HEK293 (cell line): ENCODE measurements around the gene HEXIM1.

Experiments used
- BCL11A ChIP-seq: fragments of 450-650 bp; formaldehyde crosslinking; IDR thresholded peaks from 2 replicates; pipeline ENCODE4 v1.5.1; 2016; ENCODE audit warnings: low read depth, missing biosample characterization, missing genetic modification characterization
- BCL11B ChIP-seq: fragments of 450-650 bp; formaldehyde crosslinking; IDR thresholded peaks from 2 replicates; pipeline ENCODE4 v1.5.1; 2016; ENCODE audit warnings: low read depth, missing biosample characterization, missing genetic modification characterization
- GLIS2 ChIP-seq: fragments of 450-650 bp; formaldehyde crosslinking; IDR thresholded peaks from 2 replicates; pipeline ENCODE4 v1.5.1; 2016; ENCODE audit warnings: missing biosample characterization, missing genetic modification characterization
- KLF1 ChIP-seq: fragments of 450-650 bp; formaldehyde crosslinking; IDR thresholded peaks from 2 replicates; pipeline ENCODE4 v1.5.1; 2016; ENCODE audit warnings: missing biosample characterization, missing genetic modification characterization
- RBAK ChIP-seq: fragments of 450-650 bp; formaldehyde crosslinking; IDR thresholded peaks from 2 replicates; pipeline ENCODE4 v1.5.1; 2016; ENCODE audit warnings: missing biosample characterization, missing genetic modification characterization
- ZBTB1 ChIP-seq: fragments of 450-650 bp; formaldehyde crosslinking; IDR thresholded peaks from 2 replicates; pipeline ENCODE4 v1.5.1; 2016; ENCODE audit warnings: missing biosample characterization, missing genetic modification characterization
- ZBTB48 ChIP-seq: fragments of 450-650 bp; formaldehyde crosslinking; IDR thresholded peaks from 2 replicates; pipeline ENCODE4 v1.5.1; 2016; ENCODE audit warnings: missing biosample characterization, missing genetic modification characterization
- ZBTB8A ChIP-seq: fragments of 450-650 bp; formaldehyde crosslinking; IDR thresholded peaks from 2 replicates; pipeline ENCODE4 v1.5.1; 2016; ENCODE audit warnings: missing biosample characterization, missing genetic modification characterization
- ZEB2 ChIP-seq: fragments of 450-650 bp; formaldehyde crosslinking; IDR thresholded peaks from 2 replicates; pipeline ENCODE4 v1.5.1; 2016; ENCODE audit warnings: missing biosample characterization, missing genetic modification characterization
- ZNF202 ChIP-seq: fragments of 450-650 bp; formaldehyde crosslinking; IDR thresholded peaks from 2 replicates; pipeline ENCODE4 v1.5.1; 2016; ENCODE audit warnings: missing biosample characterization, missing genetic modification characterization, borderline replicate concordance
- ZNF248 ChIP-seq: fragments of 450-650 bp; formaldehyde crosslinking; IDR thresholded peaks from 2 replicates; pipeline ENCODE4 v1.5.1; 2017; ENCODE audit warnings: missing biosample characterization, missing genetic modification characterization
- ZNF416 ChIP-seq: fragments of 450-650 bp; formaldehyde crosslinking; IDR thresholded peaks from 2 replicates; pipeline ENCODE4 v1.5.1; 2016; ENCODE audit warnings: missing biosample characterization, missing genetic modification characterization
- ZNF514 ChIP-seq: fragments of 450-650 bp; formaldehyde crosslinking; IDR thresholded peaks from 2 replicates; pipeline ENCODE4 v1.5.1; 2016; ENCODE audit warnings: missing biosample characterization, missing genetic modification characterization
- ZNF521 ChIP-seq: fragments of 450-650 bp; formaldehyde crosslinking; IDR thresholded peaks from 2 replicates; pipeline ENCODE4 v1.5.1; 2017; ENCODE audit warnings: missing biosample characterization, mild to moderate bottlenecking, missing genetic modification characterization
- ZNF530 ChIP-seq: fragments of 450-650 bp; formaldehyde crosslinking; IDR thresholded peaks from 2 replicates; pipeline ENCODE4 v1.5.1; 2016; ENCODE audit warnings: low read depth, missing biosample characterization, missing genetic modification characterization
- ZNF544 ChIP-seq: fragments of 450-650 bp; formaldehyde crosslinking; IDR thresholded peaks from 2 replicates; pipeline ENCODE4 v1.5.0; 2017; ENCODE audit warnings: missing biosample characterization, missing genetic modification characterization
- ZNF561 ChIP-seq: fragments of 450-650 bp; IDR thresholded peaks from 2 replicates; pipeline ENCODE4 v1.5.1; 2018; ENCODE audit warnings: missing biosample characterization, missing genetic modification characterization, borderline replicate concordance
- ZNF600 ChIP-seq: fragments of 450-650 bp; formaldehyde crosslinking; IDR thresholded peaks from 2 replicates; pipeline ENCODE4 v1.5.1; 2016; ENCODE audit warnings: missing biosample characterization, missing genetic modification characterization
- ZNF624 ChIP-seq: fragments of 450-650 bp; formaldehyde crosslinking; IDR thresholded peaks from 2 replicates; pipeline ENCODE4 v1.5.1; 2017; ENCODE audit warnings: missing biosample characterization, missing genetic modification characterization
- ZNF776 ChIP-seq: fragments of 450-650 bp; formaldehyde crosslinking; IDR thresholded peaks from 2 replicates; pipeline ENCODE4 v1.5.0; 2017; ENCODE audit warnings: missing biosample characterization, missing genetic modification characterization, borderline replicate concordance
- TF ChIP-seq, protein P1 (sequence below): fragments of 450-650 bp; formaldehyde crosslinking; conservative IDR thresholded peaks from 2 replicates; pipeline ENCODE4 v1.5.1; 2016; ENCODE audit warnings: low read depth, missing biosample characterization, missing genetic modification characterization
- TF ChIP-seq, protein P2 (sequence below): fragments of 450-650 bp; formaldehyde crosslinking; IDR thresholded peaks from 2 replicates; pipeline ENCODE4 v1.5.1; 2016; ENCODE audit warnings: missing biosample characterization, missing genetic modification characterization
- TF ChIP-seq, protein P3 (sequence below): fragments of 450-650 bp; IDR thresholded peaks from 2 replicates; pipeline ENCODE4 v1.5.1; 2018; ENCODE audit warnings: missing biosample characterization, missing genetic modification characterization
- TF ChIP-seq, protein P4 (sequence below): fragments of 450-650 bp; formaldehyde crosslinking; IDR thresholded peaks from 2 replicates; pipeline ENCODE4 v1.5.1; 2016; ENCODE audit warnings: missing biosample characterization, missing genetic modification characterization, low read depth
- TF ChIP-seq, protein P5 (sequence below): fragments of 450-650 bp; formaldehyde crosslinking; IDR thresholded peaks from 2 replicates; pipeline ENCODE4 v1.5.1; 2017; ENCODE audit warnings: missing biosample characterization, missing genetic modification characterization
- TF ChIP-seq, protein P6 (sequence below): IDR thresholded peaks from 2 replicates; pipeline ENCODE4 v1.6.1; 2011; ENCODE audit warnings: mild to moderate bottlenecking, low read depth, low read length, borderline replicate concordance

HEXIM1 gene

DNA sequence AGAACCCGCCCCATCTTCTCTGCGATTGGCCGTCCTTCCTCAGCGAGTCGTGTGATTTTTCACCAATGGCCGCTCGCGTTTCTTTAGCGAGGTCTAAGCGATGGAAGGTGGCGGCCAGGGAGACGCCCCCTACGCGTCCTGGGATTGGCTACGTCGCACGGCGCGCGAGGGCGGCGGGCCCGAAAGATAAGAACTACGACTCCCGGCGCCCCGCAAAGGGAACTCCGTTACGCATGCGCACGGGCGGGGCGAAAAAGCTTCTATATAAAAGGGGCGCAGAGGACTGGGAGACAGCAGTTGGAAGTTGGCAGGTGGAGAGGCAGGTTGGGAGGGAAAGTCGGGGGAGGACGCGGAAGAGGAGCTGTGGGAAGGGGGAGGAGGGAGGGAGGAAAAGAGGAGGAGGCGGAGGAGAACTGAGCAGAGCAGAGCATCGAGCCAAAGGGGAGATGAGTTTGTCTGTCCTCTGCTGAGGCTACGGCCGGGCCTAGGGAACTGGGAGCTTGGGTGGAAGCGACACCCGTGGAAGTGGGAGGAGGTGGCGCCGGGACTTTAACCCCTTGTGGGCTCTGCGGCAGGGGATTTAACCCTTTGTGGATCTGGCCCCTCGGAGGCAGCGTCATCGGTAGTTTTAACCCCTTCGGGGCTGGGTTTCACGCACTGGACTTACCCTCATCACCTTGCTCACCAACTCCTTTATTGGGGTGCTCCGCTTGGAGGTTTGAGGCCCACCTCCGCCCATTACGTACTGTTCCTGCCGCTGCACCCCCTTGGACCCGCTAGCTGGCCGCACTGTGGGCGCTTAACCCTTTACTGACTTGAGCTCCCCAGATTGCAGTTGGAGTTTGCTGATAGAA, at the start of gene HEXIM1 (continued):
- TF ChIP-seq, protein P1, sequence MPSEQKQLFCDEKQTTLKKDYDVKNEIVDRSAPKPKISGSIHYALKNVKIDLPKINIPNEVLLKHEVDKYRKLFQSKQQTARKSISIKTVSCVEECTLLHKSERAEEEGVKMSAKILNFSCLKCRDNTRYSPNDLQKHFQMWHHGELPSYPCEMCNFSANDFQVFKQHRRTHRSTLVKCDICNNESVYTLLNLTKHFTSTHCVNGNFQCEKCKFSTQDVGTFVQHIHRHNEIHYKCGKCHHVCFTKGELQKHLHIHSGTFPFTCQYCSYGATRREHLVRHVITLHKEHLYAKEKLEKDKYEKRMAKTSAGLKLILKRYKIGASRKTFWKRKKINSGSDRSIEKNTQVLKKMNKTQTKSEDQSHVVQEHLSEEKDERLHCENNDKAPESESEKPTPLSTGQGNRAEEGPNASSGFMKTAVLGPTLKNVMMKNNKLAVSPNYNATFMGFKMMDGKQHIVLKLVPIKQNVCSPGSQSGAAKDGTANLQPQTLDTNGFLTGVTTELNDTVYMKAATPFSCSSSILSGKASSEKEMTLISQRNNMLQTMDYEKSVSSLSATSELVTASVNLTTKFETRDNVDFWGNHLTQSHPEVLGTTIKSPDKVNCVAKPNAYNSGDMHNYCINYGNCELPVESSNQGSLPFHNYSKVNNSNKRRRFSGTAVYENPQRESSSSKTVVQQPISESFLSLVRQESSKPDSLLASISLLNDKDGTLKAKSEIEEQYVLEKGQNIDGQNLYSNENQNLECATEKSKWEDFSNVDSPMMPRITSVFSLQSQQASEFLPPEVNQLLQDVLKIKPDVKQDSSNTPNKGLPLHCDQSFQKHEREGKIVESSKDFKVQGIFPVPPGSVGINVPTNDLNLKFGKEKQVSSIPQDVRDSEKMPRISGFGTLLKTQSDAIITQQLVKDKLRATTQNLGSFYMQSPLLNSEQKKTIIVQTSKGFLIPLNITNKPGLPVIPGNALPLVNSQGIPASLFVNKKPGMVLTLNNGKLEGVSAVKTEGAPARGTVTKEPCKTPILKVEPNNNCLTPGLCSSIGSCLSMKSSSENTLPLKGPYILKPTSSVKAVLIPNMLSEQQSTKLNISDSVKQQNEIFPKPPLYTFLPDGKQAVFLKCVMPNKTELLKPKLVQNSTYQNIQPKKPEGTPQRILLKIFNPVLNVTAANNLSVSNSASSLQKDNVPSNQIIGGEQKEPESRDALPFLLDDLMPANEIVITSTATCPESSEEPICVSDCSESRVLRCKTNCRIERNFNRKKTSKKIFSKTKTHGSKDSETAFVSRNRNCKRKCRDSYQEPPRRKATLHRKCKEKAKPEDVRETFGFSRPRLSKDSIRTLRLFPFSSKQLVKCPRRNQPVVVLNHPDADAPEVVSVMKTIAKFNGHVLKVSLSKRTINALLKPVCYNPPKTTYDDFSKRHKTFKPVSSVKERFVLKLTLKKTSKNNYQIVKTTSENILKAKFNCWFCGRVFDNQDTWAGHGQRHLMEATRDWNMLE: peak; percentile 27; the same call in 1 of the 2 replicates
- TF ChIP-seq ZBTB1 (peak; percentile 78; the same call in 1 of the 2 replicates), RBAK (peak; percentile 62; the same call in 1 of the 2 replicates), ZNF600 (tag by site-specific recombination) (peak; percentile 99), ZNF202 (tag by site-specific recombination) (no peak), ZBTB8A (tag by site-specific recombination) (peak; percentile 76), ZNF544 (tag by site-specific recombination) (no peak), ZNF416 (no peak), ZNF521 (tag by site-specific recombination) (no peak), ZEB2 (tag by site-specific recombination) (peak; percentile 99), ZNF624 (tag by site-specific recombination) (peak; percentile 99), ZNF248 (no peak), ZNF530 (tag by site-specific recombination) (no peak), BCL11A (peak; percentile 96), BCL11B (peak; percentile 95), ZNF514 (no peak), GLIS2 (tag by site-specific recombination) (peak; percentile 58), ZNF776 (tag by site-specific recombination) (no peak; the same call in 1 of the 2 replicates), ZBTB48 (tag by site-specific recombination) (peak; percentile 96), KLF1 (tag by site-specific recombination) (peak; percentile 96), ZNF561 (tag by site-specific recombination) (peak; percentile 91)
- TF ChIP-seq, protein P2, sequence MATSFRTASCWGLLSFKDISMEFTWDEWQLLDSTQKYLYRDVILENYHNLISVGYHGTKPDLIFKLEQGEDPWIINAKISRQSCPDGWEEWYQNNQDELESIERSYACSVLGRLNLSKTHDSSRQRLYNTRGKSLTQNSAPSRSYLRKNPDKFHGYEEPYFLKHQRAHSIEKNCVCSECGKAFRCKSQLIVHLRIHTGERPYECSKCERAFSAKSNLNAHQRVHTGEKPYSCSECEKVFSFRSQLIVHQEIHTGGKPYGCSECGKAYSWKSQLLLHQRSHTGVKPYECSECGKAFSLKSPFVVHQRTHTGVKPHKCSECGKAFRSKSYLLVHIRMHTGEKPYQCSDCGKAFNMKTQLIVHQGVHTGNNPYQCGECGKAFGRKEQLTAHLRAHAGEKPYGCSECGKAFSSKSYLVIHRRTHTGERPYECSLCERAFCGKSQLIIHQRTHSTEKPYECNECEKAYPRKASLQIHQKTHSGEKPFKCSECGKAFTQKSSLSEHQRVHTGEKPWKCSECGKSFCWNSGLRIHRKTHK (tag by site-specific recombination): no peak
- TF ChIP-seq, protein P3, sequence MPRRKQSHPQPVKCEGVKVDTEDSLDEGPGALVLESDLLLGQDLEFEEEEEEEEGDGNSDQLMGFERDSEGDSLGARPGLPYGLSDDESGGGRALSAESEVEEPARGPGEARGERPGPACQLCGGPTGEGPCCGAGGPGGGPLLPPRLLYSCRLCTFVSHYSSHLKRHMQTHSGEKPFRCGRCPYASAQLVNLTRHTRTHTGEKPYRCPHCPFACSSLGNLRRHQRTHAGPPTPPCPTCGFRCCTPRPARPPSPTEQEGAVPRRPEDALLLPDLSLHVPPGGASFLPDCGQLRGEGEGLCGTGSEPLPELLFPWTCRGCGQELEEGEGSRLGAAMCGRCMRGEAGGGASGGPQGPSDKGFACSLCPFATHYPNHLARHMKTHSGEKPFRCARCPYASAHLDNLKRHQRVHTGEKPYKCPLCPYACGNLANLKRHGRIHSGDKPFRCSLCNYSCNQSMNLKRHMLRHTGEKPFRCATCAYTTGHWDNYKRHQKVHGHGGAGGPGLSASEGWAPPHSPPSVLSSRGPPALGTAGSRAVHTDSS (tag by site-specific recombination): peak; percentile 77
- TF ChIP-seq, protein P4, sequence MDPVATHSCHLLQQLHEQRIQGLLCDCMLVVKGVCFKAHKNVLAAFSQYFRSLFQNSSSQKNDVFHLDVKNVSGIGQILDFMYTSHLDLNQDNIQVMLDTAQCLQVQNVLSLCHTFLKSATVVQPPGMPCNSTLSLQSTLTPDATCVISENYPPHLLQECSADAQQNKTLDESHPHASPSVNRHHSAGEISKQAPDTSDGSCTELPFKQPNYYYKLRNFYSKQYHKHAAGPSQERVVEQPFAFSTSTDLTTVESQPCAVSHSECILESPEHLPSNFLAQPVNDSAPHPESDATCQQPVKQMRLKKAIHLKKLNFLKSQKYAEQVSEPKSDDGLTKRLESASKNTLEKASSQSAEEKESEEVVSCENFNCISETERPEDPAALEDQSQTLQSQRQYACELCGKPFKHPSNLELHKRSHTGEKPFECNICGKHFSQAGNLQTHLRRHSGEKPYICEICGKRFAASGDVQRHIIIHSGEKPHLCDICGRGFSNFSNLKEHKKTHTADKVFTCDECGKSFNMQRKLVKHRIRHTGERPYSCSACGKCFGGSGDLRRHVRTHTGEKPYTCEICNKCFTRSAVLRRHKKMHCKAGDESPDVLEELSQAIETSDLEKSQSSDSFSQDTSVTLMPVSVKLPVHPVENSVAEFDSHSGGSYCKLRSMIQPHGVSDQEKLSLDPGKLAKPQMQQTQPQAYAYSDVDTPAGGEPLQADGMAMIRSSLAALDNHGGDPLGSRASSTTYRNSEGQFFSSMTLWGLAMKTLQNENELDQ (tag by site-specific recombination): no peak; the same call in 1 of the 2 replicates
- TF ChIP-seq, protein P5, sequence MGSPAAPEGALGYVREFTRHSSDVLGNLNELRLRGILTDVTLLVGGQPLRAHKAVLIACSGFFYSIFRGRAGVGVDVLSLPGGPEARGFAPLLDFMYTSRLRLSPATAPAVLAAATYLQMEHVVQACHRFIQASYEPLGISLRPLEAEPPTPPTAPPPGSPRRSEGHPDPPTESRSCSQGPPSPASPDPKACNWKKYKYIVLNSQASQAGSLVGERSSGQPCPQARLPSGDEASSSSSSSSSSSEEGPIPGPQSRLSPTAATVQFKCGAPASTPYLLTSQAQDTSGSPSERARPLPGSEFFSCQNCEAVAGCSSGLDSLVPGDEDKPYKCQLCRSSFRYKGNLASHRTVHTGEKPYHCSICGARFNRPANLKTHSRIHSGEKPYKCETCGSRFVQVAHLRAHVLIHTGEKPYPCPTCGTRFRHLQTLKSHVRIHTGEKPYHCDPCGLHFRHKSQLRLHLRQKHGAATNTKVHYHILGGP: peak; percentile 75
- TF ChIP-seq, protein P6, sequence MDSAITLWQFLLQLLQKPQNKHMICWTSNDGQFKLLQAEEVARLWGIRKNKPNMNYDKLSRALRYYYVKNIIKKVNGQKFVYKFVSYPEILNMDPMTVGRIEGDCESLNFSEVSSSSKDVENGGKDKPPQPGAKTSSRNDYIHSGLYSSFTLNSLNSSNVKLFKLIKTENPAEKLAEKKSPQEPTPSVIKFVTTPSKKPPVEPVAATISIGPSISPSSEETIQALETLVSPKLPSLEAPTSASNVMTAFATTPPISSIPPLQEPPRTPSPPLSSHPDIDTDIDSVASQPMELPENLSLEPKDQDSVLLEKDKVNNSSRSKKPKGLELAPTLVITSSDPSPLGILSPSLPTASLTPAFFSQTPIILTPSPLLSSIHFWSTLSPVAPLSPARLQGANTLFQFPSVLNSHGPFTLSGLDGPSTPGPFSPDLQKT: no peak
